Esophagus muscularis mucosa (tissue), 4 donors: ENCODE measurements around the gene TMEM205.

ENCODE experiments used
- EP300 ChIP-seq: sonication (generic); formaldehyde crosslinking; IDR thresholded peaks from one replicate; pipeline ENCODE4 v1.6.1; 2017; ENCODE audit warnings: antibody characterized with exemption
- POLR2A ChIP-seq: fragments of 450-650 bp; IDR thresholded peaks from one replicate; pipeline ENCODE4 v1.6.1; 2017; ENCODE audit warnings: antibody characterized with exemption, moderate library complexity, mild to moderate bottlenecking, low read depth
- POLR2AphosphoS5 ChIP-seq, 2 donors: sonication (generic); formaldehyde crosslinking; IDR thresholded peaks; one replicate each; pipeline ENCODE4 v1.6.1; 2017; ENCODE audit warnings: antibody characterized with exemption in 2 of 2
- TF ChIP-seq, protein P1 (sequence below), 3 experiments: fragments of 200-600 bp in 2 of 3; fragments of 450-650 bp in 1 of 3; sonication (generic) in 2 of 3; IDR thresholded peaks; one replicate each; pipeline ENCODE4 v1.5.1; 2017 to 2019; ENCODE audit warnings: antibody characterized with exemption in 3 of 3, mild to moderate bottlenecking in 2 of 3, moderate library complexity in 1 of 3

DNA sequence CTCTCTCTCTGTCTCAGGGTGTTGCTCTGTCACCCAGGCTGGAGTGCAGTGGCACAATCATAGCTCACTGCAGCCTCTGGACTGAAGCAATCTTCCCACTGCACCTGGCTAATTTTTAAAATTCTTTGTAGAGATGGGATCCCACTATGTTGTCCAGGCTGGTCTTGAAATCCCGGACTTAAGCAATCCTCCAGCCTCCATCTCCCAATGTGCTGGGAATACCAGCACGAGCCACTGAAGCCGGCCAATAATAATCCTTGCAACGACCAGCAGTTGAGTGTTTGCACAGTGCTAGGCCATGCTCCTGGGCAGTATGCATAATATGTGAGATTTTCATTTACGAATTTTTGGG, 38.7 kb upstream of the TMEM205 start:
- TF ChIP-seq EP300 (no peak), POLR2A (no peak), POLR2AphosphoS5 (IDR thresholded peaks at IDR 0.05) (no peak)
- TF ChIP-seq, protein P1, sequence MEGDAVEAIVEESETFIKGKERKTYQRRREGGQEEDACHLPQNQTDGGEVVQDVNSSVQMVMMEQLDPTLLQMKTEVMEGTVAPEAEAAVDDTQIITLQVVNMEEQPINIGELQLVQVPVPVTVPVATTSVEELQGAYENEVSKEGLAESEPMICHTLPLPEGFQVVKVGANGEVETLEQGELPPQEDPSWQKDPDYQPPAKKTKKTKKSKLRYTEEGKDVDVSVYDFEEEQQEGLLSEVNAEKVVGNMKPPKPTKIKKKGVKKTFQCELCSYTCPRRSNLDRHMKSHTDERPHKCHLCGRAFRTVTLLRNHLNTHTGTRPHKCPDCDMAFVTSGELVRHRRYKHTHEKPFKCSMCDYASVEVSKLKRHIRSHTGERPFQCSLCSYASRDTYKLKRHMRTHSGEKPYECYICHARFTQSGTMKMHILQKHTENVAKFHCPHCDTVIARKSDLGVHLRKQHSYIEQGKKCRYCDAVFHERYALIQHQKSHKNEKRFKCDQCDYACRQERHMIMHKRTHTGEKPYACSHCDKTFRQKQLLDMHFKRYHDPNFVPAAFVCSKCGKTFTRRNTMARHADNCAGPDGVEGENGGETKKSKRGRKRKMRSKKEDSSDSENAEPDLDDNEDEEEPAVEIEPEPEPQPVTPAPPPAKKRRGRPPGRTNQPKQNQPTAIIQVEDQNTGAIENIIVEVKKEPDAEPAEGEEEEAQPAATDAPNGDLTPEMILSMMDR (IDR thresholded peaks at IDR 0.05), result no peak
